T47D (cell line): Measurements from ENCODE around the gene CMTR1.
"Not testable (repeated sequence)": the region's sequence is repeated elsewhere in the genome, so short reads cannot be mapped to it uniquely, and the experiment has no call there.

ENCODE experiments used
- DNase-seq, 2 experiments: peaks; one replicate each; pipeline versions ENCODE4 v3.0.0 to v3.0.0-alpha.2; 2011 to 2012; ENCODE audit warnings: low read depth in 1 of 2, low spot score in 1 of 2
- JUND ChIP-seq: IDR thresholded peaks from 2 replicates; pipeline ENCODE4 v1.6.1; 2012; ENCODE audit warnings: low read depth
- in situ Hi-C: cut with HindIII; loops from 2 replicates; pipeline ENCODE4 v1.10.0; 2016; ENCODE audit warnings: low sequenced_read_pairs, low pct_unique_long_range_greater_than_20kb

CMTR1 gene

GRCh38 chr6:37432916-37433656 lies at the start of gene CMTR1:
TSS of gene CMTR1 (plus strand) at chr6:37433221. CDS start at chr6:37435630, 2,409 bp downstream.
- in situ Hi-C loops: no loop called here
- TF ChIP-seq JUND: no peak
- DNase-seq: peak; percentile 89 to 94

- in situ Hi-C loops: no loop called here
- no peak for TF ChIP-seq JUND
- DNase-seq: no peak
Measured at GRCh38 chr6:37388578-37388977, 44.4 kb upstream of the CMTR1 start.

GRCh38 chr6:37389857-37390256 lies 43.2 kb upstream of the CMTR1 start:
- DNase-seq: no peak

GRCh38 chr6:37391120-37391519 lies 41.9 kb upstream of the CMTR1 start:
- in situ Hi-C loops: no loop called here
- no peak for TF ChIP-seq JUND
- no peak for DNase-seq

More at GRCh38 chr6:37389857-37390256, 43.2 kb upstream of the CMTR1 start:
- no peak for TF ChIP-seq JUND
- in situ Hi-C loops: no loop called here

GRCh38 chr6:37392821-37393220 lies 40.2 kb upstream of the CMTR1 start:
- DNase-seq: no peak
- no peak for TF ChIP-seq JUND
- in situ Hi-C loops: no loop called here

- DNase-seq: no peak
- in situ Hi-C loops: no loop called here
- no peak for TF ChIP-seq JUND
Measured at GRCh38 chr6:37393381-37393929, 39.6 kb upstream of the CMTR1 start.

- TF ChIP-seq JUND: no peak
- in situ Hi-C loops: no loop called here
- no peak for DNase-seq
Measured at GRCh38 chr6:37396571-37397180, 36.3 kb upstream of the CMTR1 start.

GRCh38 chr6:37399131-37399530 lies 33.9 kb upstream of the CMTR1 start:
- in situ Hi-C loops: no loop called here

GRCh38 chr6:37399795-37400490 lies 33.1 kb upstream of the CMTR1 start:
- no peak for TF ChIP-seq JUND
- in situ Hi-C loops: no loop called here
- DNase-seq: no peak

More at GRCh38 chr6:37399131-37399530, 33.9 kb upstream of the CMTR1 start:
- no peak for DNase-seq
- no peak for TF ChIP-seq JUND

- DNase-seq, in situ Hi-C loops: not testable (repeated sequence)
Measured at GRCh38 chr6:37401658-37402057, 31.4 kb upstream of the CMTR1 start.

GRCh38 chr6:37406726-37407341 lies 26.2 kb upstream of the CMTR1 start:
- no peak for TF ChIP-seq JUND
- DNase-seq: no peak
- in situ Hi-C loops: no loop called here

GRCh38 chr6:37407948-37408347 lies 25.1 kb upstream of the CMTR1 start:
- TF ChIP-seq JUND: no peak
- in situ Hi-C loops: no loop called here
- no peak for DNase-seq
